ENCODE results near the gene FERMT2. TPM values are rescaled to one million over a fixed set of nuclear protein-coding genes. Genes with fewer than 3 reads are reported as not detected.
A peak's percentile ranks its signal among the peaks of the same experiment; 100 is the strongest.

Gene FERMT2
- total RNA-seq, 1 experiment from 2014 or later: 40.8 TPM

- Histone ChIP-seq H3K27me3 (replicated peaks; ENCODE audit: control insufficient read depth, insufficient read depth, low read length) (no peaks in the 10 kb centered on the region), H3K4me3 (ENCODE audit: low read depth, low read length) (peak overlapping the region; percentile 99), H3K4me1 (peaks cover 28% of the 10 kb centered on the region), H3K36me3 (ENCODE audit: control insufficient read depth, insufficient read depth, low read length) (no peaks in the 10 kb centered on the region), H3K9me3 (no peaks in the 10 kb centered on the region)
- H3K36me3 Mint-ChIP-seq (ENCODE audit: insufficient read depth, unreplicated experiment): peaks cover 7% of the 10 kb centered on the region
- no TSS peak for BruUV-seq (replicated peaks)
- no peak for TF ChIP-seq CTCF (IDR thresholded peaks at IDR 0.05; ENCODE audit: insufficient read depth in 1 of 2, low read depth in 1 of 2, low read length in 1 of 2, severe bottlenecking in 1 of 2, unreplicated experiment in 1 of 2)
- H3K4me1 Mint-ChIP-seq (ENCODE audit: low read depth, unreplicated experiment): peaks cover 17% of the 10 kb centered on the region
- POLR2A ChIA-PET: interaction anchor here (0.7 kb wide), 1 partner anchor 1341 kb away, joined by 4 read pairs; no protein-coding TSS in a partner anchor
- CTCF ChIA-PET: interaction anchor here (0.8 to 1.0 kb wide), 2 partner anchors 10 to 38 kb away, joined by 3 read pairs; no protein-coding TSS in a partner anchor
- no peaks in the 10 kb centered on the region for H3K27me3 Mint-ChIP-seq (ENCODE audit: insufficient read depth, unreplicated experiment)
- no peaks in the 10 kb centered on the region for H3K9me3 Mint-ChIP-seq (ENCODE audit: unreplicated experiment)
- H3K27ac Mint-ChIP-seq (ENCODE audit: unreplicated experiment): peak overlapping the region; percentile 73
- H3K4me3 Mint-ChIP-seq (ENCODE audit: unreplicated experiment): peak overlapping the region; percentile 94
- peak; percentile 46 to 48 for DNase-seq
- intact Hi-C loops (cut with micrococcal nuclease; ENCODE audit: unreplicated experiment): loop anchor here (2.0 kb wide), 1 partner anchor 26 kb away; no protein-coding TSS in a partner anchor
Observed at GRCh38 chr14:52950410-52950897, 396 bp downstream of the FERMT2 start.

- Mint-ChIP-seq H3K27me3 (ENCODE audit: insufficient read depth, unreplicated experiment) (no peaks in the 10 kb centered on the region), H3K27ac (ENCODE audit: unreplicated experiment) (peak overlapping the region; percentile 73), H3K36me3 (ENCODE audit: insufficient read depth, unreplicated experiment) (peaks cover 7% of the 10 kb centered on the region), H3K4me3 (ENCODE audit: unreplicated experiment) (peak overlapping the region; percentile 94), H3K4me1 (ENCODE audit: low read depth, unreplicated experiment) (peaks cover 17% of the 10 kb centered on the region), H3K9me3 (ENCODE audit: unreplicated experiment) (no peaks in the 10 kb centered on the region)
- CTCF ChIA-PET: interaction anchor here (0.7 to 1.0 kb wide), 3 partner anchors 11 to 414 kb away, joined by 3 to 11 read pairs (median 3); no protein-coding TSS in a partner anchor
- Histone ChIP-seq H3K4me3 (ENCODE audit: low read depth, low read length) (peak overlapping the region; percentile 99), H3K9me3 (no peaks in the 10 kb centered on the region), H3K27me3 (replicated peaks; ENCODE audit: control insufficient read depth, insufficient read depth, low read length) (no peaks in the 10 kb centered on the region), H3K36me3 (ENCODE audit: control insufficient read depth, insufficient read depth, low read length) (no peaks in the 10 kb centered on the region; the same call in 1 of the 2 replicates), H3K4me1 (peaks cover 28% of the 10 kb centered on the region)
- POLR2A ChIA-PET: no interaction called here
- TSS peak; percentile 53 for BruUV-seq (replicated peaks)
- DNase-seq: peak in 1 of 2 experiments; percentile 24
- intact Hi-C loops (cut with micrococcal nuclease; ENCODE audit: unreplicated experiment): loop anchor here (2.0 kb wide), 1 partner anchor 25 kb away; no protein-coding TSS in a partner anchor
- TF ChIP-seq CTCF (IDR thresholded peaks at IDR 0.05; ENCODE audit: insufficient read depth in 1 of 2, low read depth in 1 of 2, low read length in 1 of 2, severe bottlenecking in 1 of 2, unreplicated experiment in 1 of 2): no peak
Observed at GRCh38 chr14:52949711-52950409, 990 bp downstream of the FERMT2 start.

GRCh38 chr14:52949249-52949648 lies 1.6 kb downstream of the FERMT2 start:
- H3K9me3 Mint-ChIP-seq (ENCODE audit: unreplicated experiment): no peaks in the 10 kb centered on the region
- no peak for DNase-seq
- Histone ChIP-seq H3K36me3 (ENCODE audit: control insufficient read depth, insufficient read depth, low read length) (no peaks in the 10 kb centered on the region; the same call in 1 of the 2 replicates), H3K9me3 (no peaks in the 10 kb centered on the region), H3K4me1 (peaks cover 28% of the 10 kb centered on the region), H3K27me3 (replicated peaks; ENCODE audit: control insufficient read depth, insufficient read depth, low read length) (no peaks in the 10 kb centered on the region), H3K4me3 (ENCODE audit: low read depth, low read length) (peak overlapping the region; percentile 99)
- no peak for TF ChIP-seq CTCF (IDR thresholded peaks at IDR 0.05; ENCODE audit: insufficient read depth in 1 of 2, low read depth in 1 of 2, low read length in 1 of 2, severe bottlenecking in 1 of 2, unreplicated experiment in 1 of 2)
- H3K27ac Mint-ChIP-seq (ENCODE audit: unreplicated experiment): peak overlapping the region; percentile 73
- peak overlapping the region; percentile 94 for H3K4me3 Mint-ChIP-seq (ENCODE audit: unreplicated experiment)
- intact Hi-C loops (cut with micrococcal nuclease; ENCODE audit: unreplicated experiment): no loop called here
- POLR2A ChIA-PET: interaction anchor here (1.3 kb wide), 1 partner anchor 15 kb away, joined by 8 read pairs; no protein-coding TSS in a partner anchor
- CTCF ChIA-PET: interaction anchor here (0.7 kb wide), 1 partner anchor 413 kb away, joined by 11 read pairs; no protein-coding TSS in a partner anchor
- no peaks in the 10 kb centered on the region for H3K27me3 Mint-ChIP-seq (ENCODE audit: insufficient read depth, unreplicated experiment)
- peaks cover 17% of the 10 kb centered on the region for H3K4me1 Mint-ChIP-seq (ENCODE audit: low read depth, unreplicated experiment)
- no TSS peak for BruUV-seq (replicated peaks)
- H3K36me3 Mint-ChIP-seq (ENCODE audit: insufficient read depth, unreplicated experiment): peaks cover 7% of the 10 kb centered on the region

All from Caco-2 (cell line).